ENCODE measurements around the gene CAMTA2. TPM values are rescaled to one million over a fixed set of nuclear protein-coding genes. Genes with fewer than 3 reads are reported as not detected.

The CAMTA2 gene
- total RNA-seq, 4 donors from 2014 or later = 24.0 to 48.2 (median 28.4) TPM

Small RNA genes within 50 kb of the gene (small RNA-seq; reads per million reads assigned to genes)
- gene MIR6864 (0 to 0.51 (median 0.25) reads per million in 3 donors), gene MIR6865 (0 reads per million in 3 donors)

Other genes starting within 250 kb of the CAMTA2 start
- under 1 TPM in 3 of 4 donors, not detected in 1; 0.23 to 0.50 (median 0.42) TPM for gene ZMYND15, start 247.8 kb downstream of the CAMTA2 start, total RNA-seq
- gene CXCL16, start 247.7 kb downstream of the CAMTA2 start, total RNA-seq = 10 to 100 TPM in 2 of 4 donors, 1 to 10 TPM in 2; 5.8 to 21.7 (median 9.4) TPM
- not detected for gene TM4SF5, start 215.8 kb downstream of the CAMTA2 start, total RNA-seq
- gene VMO1, start 201.3 kb downstream of the CAMTA2 start, total RNA-seq = 1 to 10 TPM in 3 of 4 donors, under 1 TPM in 1; 0.86 to 3.3 (median 2.6) TPM
- not detected for gene GLTPD2, start 198.7 kb downstream of the CAMTA2 start, total RNA-seq
- 100 to 1,000 TPM; 162 to 205 (median 190) TPM for gene PSMB6, start 191.5 kb downstream of the CAMTA2 start, total RNA-seq
- 10 to 100 TPM in 3 of 4 donors, 1 to 10 TPM in 1; 9.6 to 15.2 (median 12.0) TPM for gene PLD2, start 180.5 kb downstream of the CAMTA2 start, total RNA-seq
- gene MINK1, start 154.3 kb downstream of the CAMTA2 start, total RNA-seq = 10 to 100 TPM; 28.8 to 55.2 (median 38.8) TPM
- 1 to 10 TPM in 2 of 4 donors, under 1 TPM in 2; 0.32 to 1.5 (median 0.88) TPM for gene C17orf107, start 88.1 kb downstream of the CAMTA2 start, total RNA-seq
- 1 to 10 TPM in 1 of 4 donors, under 1 TPM in 2, not detected in 1; 0.13 to 1.2 (median 0.63) TPM for gene CHRNE, start 84.6 kb downstream of the CAMTA2 start, total RNA-seq
- under 1 TPM in 1 of 4 donors, not detected in 3; 0.33 TPM for gene GP1BA, start 55.4 kb downstream of the CAMTA2 start, total RNA-seq
- gene SLC25A11, start 47.6 kb downstream of the CAMTA2 start, total RNA-seq = 10 to 100 TPM; 38.8 to 73.4 (median 55.5) TPM
- 10 to 100 TPM; 59.8 to 96.3 (median 69.5) TPM for gene RNF167, start 47.4 kb downstream of the CAMTA2 start, total RNA-seq
- gene PFN1, start 39.1 kb downstream of the CAMTA2 start, total RNA-seq = 1,000 to 10,000 TPM; 1,019 to 1,635 (median 1,341) TPM
- gene ENO3, start 36.6 kb downstream of the CAMTA2 start, total RNA-seq = 1 to 10 TPM; 1.2 to 7.2 (median 2.1) TPM
- 10 to 100 TPM; 45.5 to 74.7 (median 63.6) TPM for gene SPAG7, start 19.9 kb downstream of the CAMTA2 start, total RNA-seq
- 1 to 10 TPM; 1.3 to 4.6 (median 3.0) TPM for gene INCA1, start 9.8 kb upstream of the CAMTA2 start, total RNA-seq
- gene KIF1C, start 10.3 kb upstream of the CAMTA2 start, total RNA-seq = 100 to 1,000 TPM; 157 to 251 (median 187) TPM
- not detected for gene SLC52A1, start 47.8 kb upstream of the CAMTA2 start, total RNA-seq
- 1 to 10 TPM; 4.1 to 6.2 (median 5.3) TPM for gene ZFP3, start 90.8 kb upstream of the CAMTA2 start, total RNA-seq
- gene ZNF232, start 124.2 kb upstream of the CAMTA2 start, total RNA-seq = 10 to 100 TPM in 2 of 4 donors, 1 to 10 TPM in 2; 8.4 to 12.5 (median 10.8) TPM
- gene USP6, start 128.4 kb upstream of the CAMTA2 start, total RNA-seq = 1 to 10 TPM in 1 of 4 donors, under 1 TPM in 2, not detected in 1; 0.06 to 2.9 (median 0.33) TPM
- 10 to 100 TPM in 2 of 4 donors, 1 to 10 TPM in 2; 7.5 to 13.3 (median 9.6) TPM for gene ZNF594, start 204.2 kb upstream of the CAMTA2 start, total RNA-seq
- 1 to 10 TPM in 3 of 4 donors, under 1 TPM in 1; 0.42 to 4.0 (median 1.3) TPM for gene SCIMP, start 247.2 kb upstream of the CAMTA2 start, total RNA-seq